Testis (tissue), 3 donors: ENCODE measurements around the gene GPR155. TPM values are rescaled to one million over a fixed set of nuclear protein-coding genes. Genes with fewer than 3 reads are reported as not detected.
A peak's percentile ranks its signal among the peaks of the same experiment; 100 is the strongest.
"Not testable (repeated sequence)": the region's sequence is repeated elsewhere in the genome, so short reads cannot be mapped to it uniquely, and the experiment has no call there.

Experiments used
- DNase-seq: peaks from one replicate; pipeline ENCODE4 v3.0.0-alpha.2; 2019
- H3K27ac ChIP-seq, 2 donors: fragments of 200-600 bp; sonication (generic); one replicate each; pipeline ENCODE4 v1.5.1; 2019
- H3K27me3 ChIP-seq: fragments of 200-600 bp; sonication (generic); one replicate; pipeline ENCODE4 v1.5.1; 2019
- H3K36me3 ChIP-seq: fragments of 200-600 bp; sonication (generic); one replicate; pipeline ENCODE4 v1.5.1; 2017; ENCODE audit warnings: low read depth; ENCODE audit errors: missing control alignments
- H3K4me1 ChIP-seq: fragments of 200-600 bp; sonication (generic); one replicate; pipeline ENCODE4 v1.5.1; 2019
- H3K4me3 ChIP-seq, 2 donors: fragments of 200-600 bp; sonication (generic); one replicate each; pipeline ENCODE4 v1.5.1; 2017 to 2019
- H3K9me3 ChIP-seq: fragments of 200-600 bp; sonication (generic); one replicate; pipeline ENCODE4 v1.5.1; 2017
- CTCF ChIP-seq, 3 experiments: fragments of 450-650 bp in 2 of 3; fragments of 200-600 bp in 1 of 3; sonication (generic) in 1 of 3; IDR thresholded peaks; one replicate each; pipeline ENCODE4 v1.5.1; 2016 to 2019; ENCODE audit warnings: antibody characterized with exemption in 3 of 3, mild to moderate bottlenecking in 2 of 3, moderate library complexity in 1 of 3
- POLR2A ChIP-seq: fragments of 450-650 bp; IDR thresholded peaks from one replicate; pipeline ENCODE4 v1.6.1; 2017; ENCODE audit warnings: antibody characterized with exemption, mild to moderate bottlenecking, moderate library complexity
- WGBS, 2 donors: methylation state at CpG; one replicate each; pipeline ENCODE4 v1.1.5; 2018; 5-methylcytosine and 5-hydroxymethylcytosine counted together
- intact Hi-C: fragments of 100-400 bp; cut with DNase I; formaldehyde crosslinking; loops from one replicate; pipeline ENCODE4 v1.15.1; 2023; ENCODE audit warnings: low total_unique reads
- polyA plus RNA-seq: library from polyadenylated mRNA; stranded (reverse); fragments of 350-450 nt; fragmentation: Illumina TruSeq; extraction: RNeasy Lipid Tissue Mini Kit (QIAGEN cat#74804); gene quantifications from one replicate; pipeline ENCODE4 v1.2.3, GENCODE V29; 2014; ENCODE audit warnings: low read depth, low replicate concordance; ENCODE audit not compliant: insufficient read depth
- total RNA-seq, 2 donors: library from RNA; depleted of rRNA; stranded (reverse); fragments of >200 nt; gene quantifications; one replicate each; pipeline ENCODE4 v1.2.3, GENCODE V29; 2016

Gene GPR155
- total and polyA plus RNA-seq, 3 donors from 2014 or later, result 2.5 to 4.0 (median 3.6) TPM

GRCh38 chr2:174492963-174493431, 6.2 kb upstream of the GPR155 start:
- TF ChIP-seq POLR2A (no peak), CTCF (IDR thresholded peaks at IDR 0.05) (no peak)
- H3K9me3 ChIP-seq, result no peaks in the 10 kb centered on the region
- H3K36me3 ChIP-seq, result no peaks in the 10 kb centered on the region
- intact Hi-C loops, result no loop called here
- peak overlapping the region in 1 of 2 donors; percentile 32 for H3K27ac ChIP-seq
- no peaks in the 10 kb centered on the region for H3K4me1 ChIP-seq
- WGBS, 2 donors, result 78 to 80% methylated on average over 7 of the region's 7 CpGs
- no peaks in the 10 kb centered on the region for H3K27me3 ChIP-seq
- H3K4me3 ChIP-seq, result no peak overlapping the region
- DNase-seq, result no peak

- no peaks in the 10 kb centered on the region for H3K27me3 ChIP-seq
- no peak overlapping the region for H3K4me3 ChIP-seq
- H3K36me3 ChIP-seq, result no peaks in the 10 kb centered on the region
- intact Hi-C loops, result no loop called here
- TF ChIP-seq CTCF (IDR thresholded peaks at IDR 0.05) (no peak), POLR2A (no peak)
- no peak overlapping the region for H3K27ac ChIP-seq
- H3K4me1 ChIP-seq, result no peaks in the 10 kb centered on the region
- no peaks in the 10 kb centered on the region for H3K9me3 ChIP-seq
- DNase-seq, result no peak
- 75 to 91% methylated on average over 2 of the region's 2 CpGs for WGBS, 2 donors
Observed at GRCh38 chr2:174491947-174492346, 5.1 kb upstream of the GPR155 start.

GRCh38 chr2:174490051-174490450, 3.2 kb upstream of the GPR155 start:
- Histone ChIP-seq H3K27me3 (no peaks in the 10 kb centered on the region), H3K27ac (no peak overlapping the region), H3K9me3 (no peaks in the 10 kb centered on the region), H3K4me3 (no peak overlapping the region), H3K36me3 (no peaks in the 10 kb centered on the region), H3K4me1 (no peaks in the 10 kb centered on the region)
- TF ChIP-seq POLR2A, result no peak
- TF ChIP-seq CTCF (IDR thresholded peaks at IDR 0.05), result no peak
- intact Hi-C loops, result no loop called here
- no peak for DNase-seq
- 83 to 91% methylated on average over 3 of the region's 3 CpGs for WGBS, 2 donors

GRCh38 chr2:174489520-174489919, 2.7 kb upstream of the GPR155 start:
- H3K4me3 ChIP-seq, DNase-seq, H3K9me3 ChIP-seq, H3K4me1 ChIP-seq, intact Hi-C loops, H3K27me3 ChIP-seq, H3K27ac ChIP-seq, H3K36me3 ChIP-seq: not testable (repeated sequence)
- 90 to 92% methylated on average over 10 of the region's 10 CpGs for WGBS, 2 donors

- Histone ChIP-seq H3K9me3 (no peaks in the 10 kb centered on the region), H3K27me3 (no peaks in the 10 kb centered on the region), H3K36me3 (no peaks in the 10 kb centered on the region), H3K27ac (peak overlapping the region; percentile 72 to 82), H3K4me3 (peak overlapping the region; percentile 72 to 93), H3K4me1 (peaks cover 7% of the 10 kb centered on the region)
- TF ChIP-seq POLR2A (no peak), CTCF (IDR thresholded peaks at IDR 0.05) (no peak)
- 55 to 73% methylated on average over 8 of the region's 8 CpGs for WGBS, 2 donors
- intact Hi-C loops, result no loop called here
- DNase-seq, result no peak
Observed at GRCh38 chr2:174487820-174488162, 962 bp upstream of the GPR155 start.
